Activated CD4-positive, alpha-beta T cell treated with anti-CD3 and anti-CD28 coated beads for 4 hours (primary cell): ENCODE measurements around the gene EHD4.
A peak's percentile ranks its signal among the peaks of the same experiment; 100 is the strongest.

Source experiments
- DNase-seq, 2 donors: peaks; one replicate each; pipeline ENCODE4 v3.0.0-alpha.2; 2020

EHD4 gene

GRCh38 chr15:41994772-41995475 is 22.6 kb upstream of the EHD4 start:
- DNase-seq: no peak

GRCh38 chr15:41994171-41994650 is 21.9 kb upstream of the EHD4 start:
- no peak for DNase-seq

DNA sequence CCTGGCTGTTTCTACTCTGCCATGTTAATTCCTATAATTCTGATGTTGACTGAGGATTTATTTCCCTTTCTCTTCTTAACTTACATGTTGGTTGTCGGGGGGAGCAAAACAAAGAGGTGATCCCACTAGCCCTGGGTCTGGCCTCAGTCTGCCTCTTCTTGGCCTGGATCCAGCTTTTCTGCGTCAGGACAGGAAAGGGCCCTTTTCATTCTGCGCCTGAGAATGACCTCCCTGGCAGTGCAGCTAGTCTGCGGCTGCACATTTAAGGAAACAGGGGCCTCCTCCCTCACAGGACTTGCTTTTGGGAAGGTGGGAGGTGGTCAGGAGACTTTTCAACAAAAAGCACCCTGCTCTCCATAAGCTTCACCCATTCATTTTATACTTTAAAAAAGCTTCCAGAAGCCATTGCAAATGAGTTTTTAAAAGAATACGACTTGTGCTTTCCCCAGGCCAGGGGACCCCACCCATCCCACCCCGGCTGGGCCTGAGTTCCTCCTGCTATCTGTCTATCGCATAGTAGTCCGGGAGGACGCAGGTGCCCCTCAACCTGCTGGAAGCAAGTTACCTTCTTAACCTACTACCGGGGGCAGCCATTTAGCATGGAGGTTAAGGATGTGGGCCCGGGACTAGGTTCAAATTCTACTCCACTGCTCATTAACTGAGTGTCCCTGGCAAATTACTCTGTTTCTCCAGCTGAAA is 21.3 kb upstream of the EHD4 start:
- no peak for DNase-seq

GRCh38 chr15:41992803-41993190 is 20.4 kb upstream of the EHD4 start:
- no peak for DNase-seq

DNA sequence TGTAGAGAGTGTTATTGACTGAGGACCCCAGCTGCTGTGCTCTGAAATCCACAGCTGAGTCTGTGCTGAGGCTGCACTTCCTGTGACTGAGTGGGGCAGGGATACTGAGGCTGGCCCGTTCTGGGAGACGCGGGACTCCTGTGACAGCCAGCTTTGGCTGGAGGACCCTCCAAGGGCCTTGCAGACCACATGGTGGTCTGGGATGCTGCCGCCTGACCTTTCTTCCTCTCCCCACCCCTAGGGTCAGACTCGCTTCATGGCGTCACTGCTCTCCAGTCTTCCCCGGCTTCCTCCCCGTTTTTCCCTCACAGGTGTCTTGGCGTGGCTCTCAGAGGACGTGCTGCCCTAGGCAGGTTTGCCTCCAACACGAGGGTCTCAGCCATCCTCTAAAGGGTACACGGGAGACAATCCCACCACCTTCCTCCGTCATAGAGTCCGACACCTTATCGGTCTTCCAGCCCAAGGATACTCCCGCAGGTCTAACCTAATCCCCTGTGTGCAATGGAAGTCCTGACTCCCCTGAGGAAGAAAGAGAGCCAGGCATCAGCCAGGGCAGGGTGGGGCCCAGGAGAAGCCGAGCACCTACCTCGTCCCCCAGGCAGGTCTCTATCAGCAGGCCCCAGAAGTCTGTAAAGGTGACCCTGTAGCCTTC is 19.9 kb upstream of the EHD4 start:
- DNase-seq: no peak

DNA sequence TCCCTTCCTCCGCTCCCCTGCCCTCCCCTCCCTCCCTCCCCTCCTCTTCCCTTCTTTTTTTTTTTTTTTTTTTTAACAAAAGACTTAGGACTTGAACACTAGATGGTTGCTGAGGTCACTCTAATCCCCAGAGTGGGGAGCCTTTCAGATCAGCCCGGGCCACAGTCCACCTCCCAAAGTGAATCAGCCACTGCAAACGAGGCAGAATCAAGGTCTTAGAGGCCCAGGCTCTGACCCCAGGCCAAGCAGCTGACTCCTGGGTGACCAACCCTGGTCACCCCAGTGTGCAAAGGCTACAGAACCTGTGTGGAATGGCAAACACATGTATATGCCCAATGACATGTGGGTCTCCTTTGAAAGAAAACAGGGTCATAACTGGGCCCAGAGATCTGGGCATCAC is 18.3 kb upstream of the EHD4 start:
- DNase-seq: no peak

DNA sequence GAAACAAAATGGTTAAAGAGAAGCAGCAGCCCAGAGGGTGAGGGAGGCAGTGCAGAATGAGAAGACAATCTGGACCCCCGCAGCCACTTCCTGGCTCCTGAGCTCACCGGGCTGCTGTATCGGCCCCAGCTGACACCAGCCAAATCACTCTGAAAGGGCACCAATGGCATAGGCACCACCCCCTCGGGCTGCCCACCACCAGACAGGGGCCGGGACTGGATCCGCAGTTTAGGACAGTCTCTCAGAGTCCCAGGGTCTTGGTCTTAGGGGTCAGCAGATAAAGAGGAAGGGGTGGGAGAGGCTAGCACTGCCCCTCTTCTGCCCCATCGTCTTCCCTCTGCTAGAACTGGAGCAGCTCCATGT is 17.9 kb upstream of the EHD4 start:
- DNase-seq: no peak

DNA sequence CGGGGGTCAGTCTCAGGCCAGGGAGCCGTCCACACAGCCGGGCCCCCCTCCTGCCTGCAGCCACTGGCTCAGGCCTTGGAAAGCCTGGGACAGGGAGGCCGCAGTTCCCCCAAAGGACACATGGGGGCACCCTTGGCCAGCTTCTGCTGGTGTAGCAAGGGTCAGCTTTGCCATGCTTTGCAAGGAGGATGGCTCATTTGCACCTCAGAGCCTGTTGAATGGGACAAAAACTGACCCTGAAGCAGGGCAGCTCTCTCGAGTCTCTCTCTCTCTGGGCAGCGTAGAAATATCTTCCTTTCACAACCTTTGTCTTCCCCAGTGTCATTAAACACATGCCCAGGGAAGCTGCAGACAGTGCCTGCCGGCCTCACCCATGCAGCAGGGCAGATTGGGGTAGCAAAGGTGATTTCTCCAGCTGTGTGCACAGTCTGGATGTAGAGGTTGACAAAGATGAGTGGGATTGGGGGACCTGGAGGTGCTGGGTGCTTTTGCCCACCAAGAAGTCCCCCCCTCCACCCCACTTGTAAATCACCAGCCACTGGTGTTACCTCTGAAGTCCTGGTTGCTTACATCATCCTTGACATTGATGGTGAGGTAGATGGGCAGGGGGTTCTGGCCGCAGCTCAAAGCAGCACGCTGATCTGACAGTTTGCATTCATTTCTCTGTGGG is 17.4 kb upstream of the EHD4 start:
- DNase-seq: peak; percentile 72 to 87

- no peak for DNase-seq
Measured at GRCh38 chr15:41988896-41989572, 16.7 kb upstream of the EHD4 start.

GRCh38 chr15:41987925-41988275 is 15.5 kb upstream of the EHD4 start:
- no peak for DNase-seq

- DNase-seq: no peak
Measured at GRCh38 chr15:41987246-41987924, 15.0 kb upstream of the EHD4 start.

- no peak for DNase-seq
Measured at GRCh38 chr15:41985236-41986160, 13.1 kb upstream of the EHD4 start.

- DNase-seq: no peak
Measured at GRCh38 chr15:41984622-41985021, 12.3 kb upstream of the EHD4 start.

DNA sequence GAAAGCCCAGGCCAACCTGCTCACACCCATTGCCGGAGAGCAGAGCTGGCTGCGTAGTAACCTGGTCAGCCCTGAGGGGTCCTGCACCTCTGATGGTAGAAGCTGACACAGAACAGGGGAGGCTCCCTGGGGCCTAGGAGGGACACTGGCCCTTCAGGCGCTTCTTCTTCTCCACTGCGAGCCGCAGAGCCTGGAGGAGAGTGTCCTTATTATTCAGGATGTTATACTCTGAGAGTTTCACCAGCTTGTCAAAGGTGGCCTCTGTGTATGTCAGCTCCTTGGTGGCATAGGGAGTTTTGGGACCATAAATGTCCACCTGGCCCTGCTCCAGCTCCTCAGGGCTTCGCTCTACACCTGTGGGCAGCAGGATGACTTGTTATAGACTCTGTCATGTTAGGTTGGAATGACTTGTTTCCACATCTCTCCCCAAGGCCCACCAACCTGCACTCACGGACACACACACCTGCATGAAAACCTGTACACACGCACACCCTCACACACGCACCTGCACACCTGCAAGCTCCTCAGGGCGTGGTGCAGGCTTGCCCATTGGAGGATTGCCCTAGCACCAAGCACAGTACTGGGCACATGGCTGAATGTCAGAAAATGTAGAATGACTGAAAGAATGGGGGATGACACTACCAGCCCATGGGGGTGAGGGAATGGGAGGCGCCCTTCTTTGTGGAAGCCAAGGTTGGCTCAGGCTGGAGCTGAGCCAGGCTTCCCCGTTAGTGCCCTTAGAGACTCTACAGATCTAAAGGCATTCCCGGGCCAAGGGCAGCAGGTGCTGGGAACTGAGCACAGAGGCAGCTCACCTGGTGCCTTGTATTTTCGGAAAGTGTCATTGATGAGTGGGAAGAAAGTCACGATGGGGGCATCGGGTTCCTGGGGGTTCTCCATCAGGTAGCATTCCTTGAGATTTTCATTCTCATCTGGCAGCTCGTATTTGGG is 11.5 kb upstream of the EHD4 start:
- no peak for DNase-seq

DNA sequence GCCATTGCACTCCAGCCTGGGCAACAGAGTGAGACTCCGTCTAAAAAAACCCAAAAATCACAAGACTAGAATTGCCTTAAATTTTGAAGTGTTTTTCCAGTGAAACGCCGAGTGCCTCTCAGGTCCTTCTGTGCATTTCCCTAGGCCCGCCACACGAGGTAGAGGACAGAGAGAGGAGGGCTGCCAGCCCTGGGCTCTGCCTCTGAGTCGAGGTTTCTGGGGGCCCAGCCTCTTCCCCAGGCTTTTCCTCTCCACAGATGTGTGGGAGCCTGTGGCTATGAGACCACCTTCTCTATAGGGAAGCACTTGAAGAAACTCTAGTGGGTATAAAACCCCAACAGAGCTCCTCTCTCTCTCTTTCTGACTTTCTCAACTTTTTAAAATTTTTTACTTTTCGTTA is 10.9 kb upstream of the EHD4 start:
- DNase-seq: no peak

DNA sequence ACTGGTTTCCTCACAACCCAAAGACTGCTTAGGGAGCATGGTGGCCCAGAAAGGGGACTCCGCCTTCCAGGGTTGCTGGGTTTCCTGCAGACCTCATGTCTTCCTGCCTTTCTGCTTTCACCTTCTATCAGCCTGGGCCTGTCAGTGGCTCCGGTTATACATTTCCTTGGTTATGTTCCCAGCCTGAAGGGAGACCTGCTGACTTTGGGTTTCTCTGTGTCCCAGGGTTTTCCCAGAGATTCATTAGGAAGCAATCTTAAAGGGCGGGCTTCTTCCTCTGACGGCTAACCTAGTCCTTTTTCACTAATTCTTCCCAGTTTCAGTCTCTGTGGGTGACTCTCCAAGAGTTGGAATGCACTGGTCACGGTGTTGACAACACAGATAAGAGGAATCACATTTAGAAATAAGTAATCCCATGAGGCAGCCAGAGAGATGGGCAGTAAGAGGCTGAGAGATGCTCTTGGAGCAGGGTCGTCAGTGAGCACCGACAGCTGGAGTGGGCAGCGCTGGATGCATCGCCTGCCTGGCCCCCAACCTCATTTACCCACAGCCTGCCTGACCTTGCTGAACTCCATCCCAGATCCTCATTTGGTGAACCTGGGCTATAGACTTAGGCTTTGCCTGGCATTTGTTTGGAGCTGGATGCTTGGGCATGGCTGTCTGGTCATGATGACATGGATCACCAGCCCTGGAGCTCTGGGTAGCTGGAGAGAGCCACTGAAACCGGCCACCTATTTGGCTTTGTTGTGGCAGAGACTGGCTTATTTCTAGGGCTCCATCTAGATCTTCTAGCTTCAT is 10.0 kb upstream of the EHD4 start:
- DNase-seq: no peak

DNA sequence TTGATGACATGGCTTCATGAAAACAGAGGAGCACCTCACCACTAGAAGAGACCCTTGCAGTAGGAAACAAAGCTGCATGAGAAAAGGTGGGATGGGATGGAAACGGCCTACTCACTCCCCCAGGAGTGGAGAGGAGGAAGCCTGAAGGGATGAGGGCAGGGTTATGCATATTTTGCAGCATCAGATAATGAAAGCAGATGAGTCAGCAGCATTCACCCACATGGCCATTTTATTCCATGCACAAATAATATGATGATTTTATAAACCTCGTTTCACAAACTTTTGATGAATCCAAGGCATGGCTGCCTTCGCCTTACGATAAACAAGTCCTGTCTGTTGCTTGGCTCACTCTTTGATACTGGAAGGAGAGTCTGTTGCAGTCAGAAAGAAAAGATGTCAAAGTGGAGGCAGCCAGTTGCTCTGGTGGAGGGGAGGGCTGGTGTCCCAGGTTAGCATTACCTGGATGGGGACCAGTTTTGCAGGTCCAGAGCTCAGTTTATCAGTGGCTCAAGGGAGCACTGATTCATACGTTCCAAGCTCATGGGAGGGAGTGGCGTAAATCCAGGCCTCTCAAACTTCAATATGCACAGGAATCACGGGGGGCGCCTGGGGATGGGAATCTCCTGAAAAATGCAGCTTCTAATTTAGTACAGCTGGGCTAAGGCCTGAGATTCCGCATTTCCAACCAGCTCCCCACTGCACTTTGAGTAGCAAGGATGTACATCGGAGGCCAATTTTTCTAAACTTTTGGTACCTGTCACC is 9.2 kb upstream of the EHD4 start:
- DNase-seq: no peak

DNA sequence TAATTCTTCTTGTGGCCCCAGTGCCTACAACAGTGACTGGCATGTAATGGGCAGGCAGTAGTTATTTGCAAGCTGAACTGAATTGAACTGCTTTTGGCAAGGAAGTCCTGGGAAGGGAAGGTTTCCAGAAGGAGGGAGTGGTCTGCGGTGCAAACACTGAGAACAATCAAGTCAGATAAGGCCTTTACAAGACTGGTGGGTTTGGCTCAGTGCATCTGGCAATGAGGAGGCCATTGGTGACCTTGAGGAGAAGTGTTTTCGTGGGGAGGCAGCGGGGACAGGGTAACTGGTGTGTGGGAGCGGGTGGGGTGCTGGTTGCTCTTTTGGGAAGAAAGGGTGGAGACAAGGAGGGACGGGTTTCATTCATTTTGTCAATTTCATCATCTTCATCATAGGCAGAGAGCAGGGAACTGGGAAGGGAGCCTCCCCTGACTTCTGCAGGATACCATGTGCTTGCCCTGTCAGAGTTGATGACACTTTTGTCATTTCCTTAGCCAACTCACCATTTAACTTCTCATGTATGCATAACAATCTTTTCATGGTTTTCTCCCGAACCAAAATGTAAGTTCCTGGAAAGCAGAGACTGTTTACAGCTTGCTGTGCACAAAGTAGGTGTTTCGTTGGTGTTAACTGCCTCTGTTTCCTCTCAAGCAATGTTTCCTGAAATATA is 8.4 kb upstream of the EHD4 start:
- no peak for DNase-seq
